K562 (cell line): ENCODE results near the gene CHST14. TPM values are rescaled to one million over a fixed set of nuclear protein-coding genes. Genes with fewer than 3 reads are reported as not detected.
A peak's percentile ranks its signal among the peaks of the same experiment; 100 is the strongest.

ENCODE experiments used
- ATF1 ChIP-seq, 2 experiments: fragments of 450-650 bp in 1 of 2; IDR thresholded peaks; 2 replicates each; pipeline ENCODE4 v1.6.1; 2016; ENCODE audit warnings: missing compliant biosample characterization in 1 of 2, missing genetic modification characterization in 1 of 2
- CBFA2T3 ChIP-seq: fragments of 450-650 bp; IDR thresholded peaks from 2 replicates; pipeline ENCODE4 v1.6.1; 2017
- ELF4 ChIP-seq: fragments of 450-650 bp; formaldehyde crosslinking; IDR thresholded peaks from 2 replicates; pipeline ENCODE4 v1.4.0; 2022; ENCODE audit warnings: missing genetic modification characterization
- ESRRA ChIP-seq: fragments of 450-650 bp; IDR thresholded peaks from 2 replicates; pipeline ENCODE4 v1.6.1; 2014; ENCODE audit warnings: low read depth, mild to moderate bottlenecking, moderate library complexity, borderline replicate concordance
- KDM1A ChIP-seq, 2 experiments: fragments of 450-650 bp; IDR thresholded peaks; 2 replicates each; pipeline ENCODE4 v1.6.1; 2016; ENCODE audit warnings: mild to moderate bottlenecking in 2 of 2
- PHF8 ChIP-seq: fragments of 200-600 bp; sonication (generic); IDR thresholded peaks from 2 replicates; pipeline ENCODE4 v1.6.1; 2012; ENCODE audit warnings: mixed run types, mild to moderate bottlenecking, inconsistent platforms, low read length, moderate library complexity, borderline replicate concordance
- PTBP1 ChIP-seq: fragments of 200-400 bp; formaldehyde crosslinking; IDR thresholded peaks from 2 replicates; pipeline ENCODE4 v1.6.1; 2017; ENCODE audit warnings: low read depth, low read length
- ZFP36 ChIP-seq: fragments of 150-350 bp; IDR thresholded peaks from 2 replicates; pipeline ENCODE4 v1.6.1; 2018; ENCODE audit warnings: low read length, low read depth; ENCODE audit not compliant: partially characterized antibody
- ZNF561 ChIP-seq: fragments of 450-650 bp; formaldehyde crosslinking; conservative IDR thresholded peaks from 2 replicates; pipeline ENCODE4 v1.4.0; 2020; ENCODE audit warnings: mild to moderate bottlenecking, moderate library complexity
- polyA plus RNA-seq, 8 experiments: library from polyadenylated mRNA; depleted of rRNA in 4 of 8; stranded (reverse) in 5 of 8; unstranded in 3 of 8; fragments of >200 nt; fragmentation: Nextera tagmentation in 2 of 8; fragmentation: Illumina TruSeq in 1 of 8; extraction: Ambion mirVana in 2 of 8; extraction: Trizol in 1 of 8; gene quantifications; 2 replicates each; pipeline versions ENCODE4 v1.2.1 to v1.2.3, GENCODE V29; 2011 to 2014; ENCODE audit warnings: inconsistent platforms in 1 of 8, missing spikeins in 1 of 8
- total RNA-seq, 7 experiments: library from RNA; depleted of rRNA in 6 of 7; stranded (reverse); fragments of >200 nt in 6 of 7; fragmentation: Illumina TruSeq in 2 of 7; extraction: Trizol in 2 of 7; gene quantifications; 2 replicates each; pipeline versions ENCODE4 v1.2.1 to v1.2.3, GENCODE V29; 2011 to 2021; ENCODE audit warnings: low replicate concordance in 1 of 7
- TF ChIP-seq, protein P1 (sequence below): fragments of 250-450 bp; sonication (Bioruptor Pico); IDR thresholded peaks from 2 replicates; pipeline ENCODE4 v1.5.0; 2021; ENCODE audit warnings: mild to moderate bottlenecking, moderate library complexity
- TF ChIP-seq, protein P2 (sequence below): fragments of 450-650 bp; IDR thresholded peaks from 2 replicates; pipeline ENCODE4 v1.6.1; 2016; ENCODE audit warnings: mild to moderate bottlenecking, moderate library complexity
- TF ChIP-seq, protein P3 (sequence below): sonication (generic); formaldehyde crosslinking; IDR thresholded peaks from 2 replicates; pipeline ENCODE4 v1.8.0; 2022; ENCODE audit warnings: missing genetic modification reagents, mild to moderate bottlenecking, moderate library complexity, borderline replicate concordance

The CHST14 gene
- total and polyA plus RNA-seq, 9 of the 15 experiments (the other 6 are each of a cell fraction or from before 2014, with no cell fraction given): 1.6 to 12.1 (median 4.5) TPM

DNA sequence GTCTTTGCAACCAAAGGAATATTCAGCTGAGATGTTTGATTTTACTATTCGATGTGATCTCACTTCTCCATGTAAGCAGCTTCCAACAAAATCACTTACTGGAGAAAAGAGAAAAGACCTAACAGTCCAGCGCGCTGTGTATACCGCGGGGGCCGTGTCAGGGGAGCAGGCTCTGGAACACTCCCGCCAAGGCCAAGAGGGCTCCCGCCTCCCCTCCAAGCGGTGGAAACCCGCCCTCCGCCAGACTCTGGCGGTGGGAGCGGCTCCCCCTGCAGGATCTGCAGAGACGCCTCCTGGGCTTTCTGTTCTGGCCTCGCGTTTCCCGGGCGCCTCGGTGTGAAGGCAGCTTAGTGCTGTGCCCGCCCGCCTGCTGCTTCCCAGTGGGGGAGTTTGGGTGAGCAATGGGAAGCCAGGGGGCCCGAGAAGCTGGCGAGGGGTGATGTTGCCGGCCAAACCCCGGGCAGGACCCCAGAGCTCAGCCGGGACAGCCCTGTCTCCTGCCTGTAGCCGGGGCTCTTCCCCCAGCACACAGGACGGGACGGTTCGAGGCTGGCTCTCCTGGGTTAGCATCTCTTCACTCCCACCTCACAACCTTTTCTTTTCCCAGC, 36.3 kb downstream of the CHST14 start (continued):
- TF ChIP-seq ZFP36 (no peak), ESRRA (peak; percentile 59; the same call in 1 of the 2 replicates), ATF1 (CRISPR knock-in tag; IDR thresholded peaks at IDR 0.05) (no peak), ATF1 (tag; IDR thresholded peaks at IDR 0.05) (0 out of 2 replicates have a peak, but pooled peaks have one; percentile 42), KDM1A (IDR thresholded peaks at IDR 0.05) (no peak), PHF8 (peak; percentile 32; the same call in 1 of the 2 replicates), CBFA2T3 (no peak), PTBP1 (no peak), ZNF561 (CRISPR knock-in tag) (no peak), ELF4 (CRISPR knock-in tag) (no peak)
- TF ChIP-seq, protein P1, sequence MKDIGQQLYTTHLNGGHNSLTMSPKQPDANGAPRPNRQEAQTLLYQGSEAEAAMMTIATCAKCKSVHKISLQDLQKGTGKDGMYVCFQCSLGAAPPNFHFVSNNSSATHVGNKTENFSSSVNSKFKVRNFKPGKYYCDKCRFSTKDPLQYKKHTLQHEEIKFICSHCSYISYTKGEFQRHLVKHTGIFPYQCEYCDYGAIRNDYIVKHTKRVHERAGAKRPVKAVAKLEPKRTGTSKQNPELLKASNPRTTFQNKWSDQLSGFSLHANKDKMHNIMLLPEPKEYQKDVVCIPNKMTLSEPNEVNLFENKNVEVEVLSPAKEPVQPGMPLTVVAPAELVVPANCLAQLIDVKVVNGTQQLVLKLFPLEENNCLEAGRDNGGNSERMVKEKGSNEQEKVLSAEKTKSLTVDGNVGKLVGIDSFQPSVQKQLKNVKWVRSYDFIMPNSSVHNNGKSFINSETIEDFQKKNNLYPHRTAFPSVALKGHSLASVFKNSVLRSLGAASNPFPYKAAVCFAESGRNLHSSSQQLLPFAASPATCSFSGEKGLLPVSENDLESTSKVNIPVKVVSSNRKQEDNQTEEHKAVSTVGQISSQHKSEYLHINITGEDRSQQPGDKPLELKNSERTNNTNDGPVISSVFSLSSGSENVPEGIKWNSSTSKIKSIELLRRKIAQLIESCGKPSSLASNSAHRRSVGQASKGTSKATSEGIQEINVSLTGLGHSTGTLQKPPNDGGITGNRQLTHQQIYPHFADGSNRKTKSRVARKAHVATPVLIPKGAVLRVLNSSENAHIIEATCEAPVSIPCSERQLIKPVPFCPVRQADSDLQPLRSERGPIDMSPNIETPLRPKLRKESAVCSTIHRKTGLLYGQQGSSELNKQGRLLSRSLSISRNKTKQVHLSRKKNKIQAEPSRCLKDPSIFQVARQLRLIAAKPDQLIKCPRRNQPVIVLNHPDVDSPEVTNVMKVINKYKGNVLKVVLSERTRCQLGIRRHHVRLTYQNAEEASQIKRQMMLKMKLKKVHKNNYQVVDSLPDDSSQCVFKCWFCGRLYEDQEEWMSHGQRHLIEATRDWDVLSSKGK: no peak
- TF ChIP-seq, protein P2, sequence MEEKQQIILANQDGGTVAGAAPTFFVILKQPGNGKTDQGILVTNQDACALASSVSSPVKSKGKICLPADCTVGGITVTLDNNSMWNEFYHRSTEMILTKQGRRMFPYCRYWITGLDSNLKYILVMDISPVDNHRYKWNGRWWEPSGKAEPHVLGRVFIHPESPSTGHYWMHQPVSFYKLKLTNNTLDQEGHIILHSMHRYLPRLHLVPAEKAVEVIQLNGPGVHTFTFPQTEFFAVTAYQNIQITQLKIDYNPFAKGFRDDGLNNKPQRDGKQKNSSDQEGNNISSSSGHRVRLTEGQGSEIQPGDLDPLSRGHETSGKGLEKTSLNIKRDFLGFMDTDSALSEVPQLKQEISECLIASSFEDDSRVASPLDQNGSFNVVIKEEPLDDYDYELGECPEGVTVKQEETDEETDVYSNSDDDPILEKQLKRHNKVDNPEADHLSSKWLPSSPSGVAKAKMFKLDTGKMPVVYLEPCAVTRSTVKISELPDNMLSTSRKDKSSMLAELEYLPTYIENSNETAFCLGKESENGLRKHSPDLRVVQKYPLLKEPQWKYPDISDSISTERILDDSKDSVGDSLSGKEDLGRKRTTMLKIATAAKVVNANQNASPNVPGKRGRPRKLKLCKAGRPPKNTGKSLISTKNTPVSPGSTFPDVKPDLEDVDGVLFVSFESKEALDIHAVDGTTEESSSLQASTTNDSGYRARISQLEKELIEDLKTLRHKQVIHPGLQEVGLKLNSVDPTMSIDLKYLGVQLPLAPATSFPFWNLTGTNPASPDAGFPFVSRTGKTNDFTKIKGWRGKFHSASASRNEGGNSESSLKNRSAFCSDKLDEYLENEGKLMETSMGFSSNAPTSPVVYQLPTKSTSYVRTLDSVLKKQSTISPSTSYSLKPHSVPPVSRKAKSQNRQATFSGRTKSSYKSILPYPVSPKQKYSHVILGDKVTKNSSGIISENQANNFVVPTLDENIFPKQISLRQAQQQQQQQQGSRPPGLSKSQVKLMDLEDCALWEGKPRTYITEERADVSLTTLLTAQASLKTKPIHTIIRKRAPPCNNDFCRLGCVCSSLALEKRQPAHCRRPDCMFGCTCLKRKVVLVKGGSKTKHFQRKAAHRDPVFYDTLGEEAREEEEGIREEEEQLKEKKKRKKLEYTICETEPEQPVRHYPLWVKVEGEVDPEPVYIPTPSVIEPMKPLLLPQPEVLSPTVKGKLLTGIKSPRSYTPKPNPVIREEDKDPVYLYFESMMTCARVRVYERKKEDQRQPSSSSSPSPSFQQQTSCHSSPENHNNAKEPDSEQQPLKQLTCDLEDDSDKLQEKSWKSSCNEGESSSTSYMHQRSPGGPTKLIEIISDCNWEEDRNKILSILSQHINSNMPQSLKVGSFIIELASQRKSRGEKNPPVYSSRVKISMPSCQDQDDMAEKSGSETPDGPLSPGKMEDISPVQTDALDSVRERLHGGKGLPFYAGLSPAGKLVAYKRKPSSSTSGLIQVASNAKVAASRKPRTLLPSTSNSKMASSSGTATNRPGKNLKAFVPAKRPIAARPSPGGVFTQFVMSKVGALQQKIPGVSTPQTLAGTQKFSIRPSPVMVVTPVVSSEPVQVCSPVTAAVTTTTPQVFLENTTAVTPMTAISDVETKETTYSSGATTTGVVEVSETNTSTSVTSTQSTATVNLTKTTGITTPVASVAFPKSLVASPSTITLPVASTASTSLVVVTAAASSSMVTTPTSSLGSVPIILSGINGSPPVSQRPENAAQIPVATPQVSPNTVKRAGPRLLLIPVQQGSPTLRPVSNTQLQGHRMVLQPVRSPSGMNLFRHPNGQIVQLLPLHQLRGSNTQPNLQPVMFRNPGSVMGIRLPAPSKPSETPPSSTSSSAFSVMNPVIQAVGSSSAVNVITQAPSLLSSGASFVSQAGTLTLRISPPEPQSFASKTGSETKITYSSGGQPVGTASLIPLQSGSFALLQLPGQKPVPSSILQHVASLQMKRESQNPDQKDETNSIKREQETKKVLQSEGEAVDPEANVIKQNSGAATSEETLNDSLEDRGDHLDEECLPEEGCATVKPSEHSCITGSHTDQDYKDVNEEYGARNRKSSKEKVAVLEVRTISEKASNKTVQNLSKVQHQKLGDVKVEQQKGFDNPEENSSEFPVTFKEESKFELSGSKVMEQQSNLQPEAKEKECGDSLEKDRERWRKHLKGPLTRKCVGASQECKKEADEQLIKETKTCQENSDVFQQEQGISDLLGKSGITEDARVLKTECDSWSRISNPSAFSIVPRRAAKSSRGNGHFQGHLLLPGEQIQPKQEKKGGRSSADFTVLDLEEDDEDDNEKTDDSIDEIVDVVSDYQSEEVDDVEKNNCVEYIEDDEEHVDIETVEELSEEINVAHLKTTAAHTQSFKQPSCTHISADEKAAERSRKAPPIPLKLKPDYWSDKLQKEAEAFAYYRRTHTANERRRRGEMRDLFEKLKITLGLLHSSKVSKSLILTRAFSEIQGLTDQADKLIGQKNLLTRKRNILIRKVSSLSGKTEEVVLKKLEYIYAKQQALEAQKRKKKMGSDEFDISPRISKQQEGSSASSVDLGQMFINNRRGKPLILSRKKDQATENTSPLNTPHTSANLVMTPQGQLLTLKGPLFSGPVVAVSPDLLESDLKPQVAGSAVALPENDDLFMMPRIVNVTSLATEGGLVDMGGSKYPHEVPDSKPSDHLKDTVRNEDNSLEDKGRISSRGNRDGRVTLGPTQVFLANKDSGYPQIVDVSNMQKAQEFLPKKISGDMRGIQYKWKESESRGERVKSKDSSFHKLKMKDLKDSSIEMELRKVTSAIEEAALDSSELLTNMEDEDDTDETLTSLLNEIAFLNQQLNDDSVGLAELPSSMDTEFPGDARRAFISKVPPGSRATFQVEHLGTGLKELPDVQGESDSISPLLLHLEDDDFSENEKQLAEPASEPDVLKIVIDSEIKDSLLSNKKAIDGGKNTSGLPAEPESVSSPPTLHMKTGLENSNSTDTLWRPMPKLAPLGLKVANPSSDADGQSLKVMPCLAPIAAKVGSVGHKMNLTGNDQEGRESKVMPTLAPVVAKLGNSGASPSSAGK: peak; percentile 91
- TF ChIP-seq, protein P3, sequence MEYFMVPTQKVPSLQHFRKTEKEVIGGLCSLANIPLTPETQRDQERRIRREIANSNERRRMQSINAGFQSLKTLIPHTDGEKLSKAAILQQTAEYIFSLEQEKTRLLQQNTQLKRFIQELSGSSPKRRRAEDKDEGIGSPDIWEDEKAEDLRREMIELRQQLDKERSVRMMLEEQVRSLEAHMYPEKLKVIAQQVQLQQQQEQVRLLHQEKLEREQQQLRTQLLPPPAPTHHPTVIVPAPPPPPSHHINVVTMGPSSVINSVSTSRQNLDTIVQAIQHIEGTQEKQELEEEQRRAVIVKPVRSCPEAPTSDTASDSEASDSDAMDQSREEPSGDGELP: peak; percentile 77; the same call in 1 of the 2 replicates
